Esophagus squamous epithelium (tissue), 4 donors: ENCODE results near the gene ZNF831.

ENCODE experiments used
- POLR2A ChIP-seq, 4 donors: fragments of 450-650 bp; IDR thresholded peaks; one replicate each; pipeline ENCODE4 v1.6.1; 2017; ENCODE audit warnings: antibody characterized with exemption in 4 of 4, mild to moderate bottlenecking in 4 of 4, moderate library complexity in 3 of 4
- TF ChIP-seq, protein P1 (sequence below), 6 experiments: fragments of 450-650 bp in 4 of 6; fragments of 200-600 bp in 2 of 6; sonication (generic) in 2 of 6; IDR thresholded peaks; one replicate each; pipeline ENCODE4 v1.5.1; 2016 to 2019; ENCODE audit warnings: antibody characterized with exemption in 6 of 6, mild to moderate bottlenecking in 4 of 6, moderate library complexity in 4 of 6

DNA sequence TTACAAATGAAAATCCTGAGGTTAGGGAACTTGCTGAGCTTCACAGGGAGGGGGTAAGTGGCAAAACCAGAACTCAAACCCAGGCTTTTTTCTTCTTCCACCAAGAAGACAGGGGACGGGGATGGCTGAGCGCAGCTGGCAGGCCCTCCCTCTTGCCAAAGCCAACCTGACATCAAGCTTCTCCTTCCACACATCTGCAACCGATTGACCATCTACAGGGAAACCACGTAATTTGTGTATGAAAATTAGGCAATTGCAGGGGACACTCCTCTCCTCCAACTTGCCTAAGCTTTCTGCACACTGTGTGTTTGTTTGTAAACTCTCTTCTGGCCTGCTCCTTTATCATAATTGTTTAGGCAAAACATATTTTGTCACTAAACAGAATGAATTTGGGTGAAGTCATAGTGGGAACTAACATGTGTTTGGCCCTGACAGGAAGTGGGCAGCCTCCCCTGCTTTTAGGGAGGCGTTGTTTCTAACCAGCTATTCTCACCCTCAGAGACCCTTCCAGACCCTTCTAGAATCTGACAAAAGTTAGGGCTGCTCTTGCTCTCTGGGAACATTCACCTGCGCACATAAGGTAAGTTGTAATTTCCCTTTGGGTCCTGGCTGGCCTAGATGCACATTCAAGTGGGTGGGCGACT, 18.9 kb downstream of the ZNF831 start:
- TF ChIP-seq, protein P1, sequence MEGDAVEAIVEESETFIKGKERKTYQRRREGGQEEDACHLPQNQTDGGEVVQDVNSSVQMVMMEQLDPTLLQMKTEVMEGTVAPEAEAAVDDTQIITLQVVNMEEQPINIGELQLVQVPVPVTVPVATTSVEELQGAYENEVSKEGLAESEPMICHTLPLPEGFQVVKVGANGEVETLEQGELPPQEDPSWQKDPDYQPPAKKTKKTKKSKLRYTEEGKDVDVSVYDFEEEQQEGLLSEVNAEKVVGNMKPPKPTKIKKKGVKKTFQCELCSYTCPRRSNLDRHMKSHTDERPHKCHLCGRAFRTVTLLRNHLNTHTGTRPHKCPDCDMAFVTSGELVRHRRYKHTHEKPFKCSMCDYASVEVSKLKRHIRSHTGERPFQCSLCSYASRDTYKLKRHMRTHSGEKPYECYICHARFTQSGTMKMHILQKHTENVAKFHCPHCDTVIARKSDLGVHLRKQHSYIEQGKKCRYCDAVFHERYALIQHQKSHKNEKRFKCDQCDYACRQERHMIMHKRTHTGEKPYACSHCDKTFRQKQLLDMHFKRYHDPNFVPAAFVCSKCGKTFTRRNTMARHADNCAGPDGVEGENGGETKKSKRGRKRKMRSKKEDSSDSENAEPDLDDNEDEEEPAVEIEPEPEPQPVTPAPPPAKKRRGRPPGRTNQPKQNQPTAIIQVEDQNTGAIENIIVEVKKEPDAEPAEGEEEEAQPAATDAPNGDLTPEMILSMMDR (IDR thresholded peaks at IDR 0.05) = no peak
- TF ChIP-seq POLR2A (IDR thresholded peaks at IDR 0.05) = no peak
